RPMI7951 (cell line): Measurements from ENCODE around the gene OCSTAMP. TPM values are rescaled to one million over a fixed set of nuclear protein-coding genes. Genes with fewer than 3 reads are reported as not detected.

Experiments
- DNase-seq: peaks from one replicate; pipeline ENCODE4 v3.0.0-alpha.2; 2012; ENCODE audit warnings: low read depth
- total RNA-seq: library from RNA; depleted of rRNA; stranded (reverse); fragments of >200 nt; shearing (Covaris generic); gene quantifications from 2 replicates; pipeline ENCODE4 v1.2.3, GENCODE V29; 2014; rRNA removed

The OCSTAMP gene
- total RNA-seq, 1 experiment from 2014 or later: not detected

- no peak for DNase-seq
These were observed 30.9 kb downstream of the OCSTAMP start for GRCh38 chr20:46519471-46520068.

- peak; percentile 8 for DNase-seq
These were observed 37.3 kb downstream of the OCSTAMP start, which contains the start of gene ZNF334 for GRCh38 chr20:46512943-46513844. Gene ZNF334 (minus strand): TSS chr20:46513559. CDS start chr20:46512102, 1,457 bp downstream.

GRCh38 chr20:46509523-46509922 lies 40.9 kb downstream of the OCSTAMP start:
- DNase-seq: no peak

GRCh38 chr20:46507760-46508407 lies 42.6 kb downstream of the OCSTAMP start:
- no peak for DNase-seq

GRCh38 chr20:46505506-46505905 lies 44.9 kb downstream of the OCSTAMP start:
- no peak for DNase-seq

GRCh38 chr20:46501961-46502360 lies 48.5 kb downstream of the OCSTAMP start:
- DNase-seq: no peak

GRCh38 chr20:46501337-46501942 lies 49.0 kb downstream of the OCSTAMP start:
- DNase-seq: no peak

- no peak for DNase-seq
These were observed 56.4 kb downstream of the OCSTAMP start for GRCh38 chr20:46494077-46494476.

GRCh38 chr20:46491354-46491753 lies 59.1 kb downstream of the OCSTAMP start:
- no peak for DNase-seq

Other genes with a start within 250 kb of the OCSTAMP start
- gene CDH22, start 242.2 kb downstream of the OCSTAMP start, total RNA-seq: not detected in 2 replicates
- gene ELMO2, start 144.0 kb downstream of the OCSTAMP start, total RNA-seq: 34.3 and 41.2 TPM in 2 replicates
- gene ZNF334, start 37.1 kb downstream of the OCSTAMP start, total RNA-seq: not detected in 2 replicates
- 1.7 and 4.1 TPM in 2 replicates for gene SLC13A3, start 100.8 kb upstream of the OCSTAMP start, total RNA-seq
- 33.1 and 36.2 TPM in 2 replicates for gene TP53RK, start 138.8 kb upstream of the OCSTAMP start, total RNA-seq
- gene SLC2A10, start 159.0 kb upstream of the OCSTAMP start, total RNA-seq: 20.4 and 23.4 TPM in 2 replicates